GM19240 (cell line): Measurements from ENCODE around the gene MMP2.

Experiments used
- DNase-seq: peaks from one replicate; pipeline ENCODE4 v3.0.0; 2011; ENCODE audit warnings: low spot score; ENCODE audit not compliant: insufficient read length

The MMP2 gene

GRCh38 chr16:55469821-55470532 is 9.0 kb upstream of the MMP2 start:
- DNase-seq: no peak

- DNase-seq: no peak
Observed at GRCh38 chr16:55470533-55471371, 8.2 kb upstream of the MMP2 start.

- DNase-seq: no peak
Observed at GRCh38 chr16:55471448-55472097, 7.4 kb upstream of the MMP2 start.

DNA sequence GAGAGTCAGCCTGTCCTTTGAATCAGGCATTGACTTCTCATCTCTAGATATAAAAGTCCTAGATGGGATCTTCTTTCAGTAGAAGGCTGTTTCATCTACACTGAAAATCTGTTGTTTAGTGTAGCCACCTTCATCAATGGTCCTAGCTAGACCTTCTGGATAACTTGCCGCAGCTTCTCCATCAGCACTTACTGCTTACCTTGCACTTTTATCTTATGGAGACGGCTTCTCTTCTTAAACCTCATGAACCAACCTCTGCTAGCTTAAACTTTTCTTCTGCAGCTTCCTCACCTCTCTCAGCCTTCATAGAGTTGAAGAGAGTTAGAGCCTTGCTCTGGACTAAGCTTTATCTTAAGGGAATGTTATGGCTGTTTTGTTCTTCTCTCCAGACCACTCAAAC is 5.4 kb upstream of the MMP2 start:
- DNase-seq: no peak

DNA sequence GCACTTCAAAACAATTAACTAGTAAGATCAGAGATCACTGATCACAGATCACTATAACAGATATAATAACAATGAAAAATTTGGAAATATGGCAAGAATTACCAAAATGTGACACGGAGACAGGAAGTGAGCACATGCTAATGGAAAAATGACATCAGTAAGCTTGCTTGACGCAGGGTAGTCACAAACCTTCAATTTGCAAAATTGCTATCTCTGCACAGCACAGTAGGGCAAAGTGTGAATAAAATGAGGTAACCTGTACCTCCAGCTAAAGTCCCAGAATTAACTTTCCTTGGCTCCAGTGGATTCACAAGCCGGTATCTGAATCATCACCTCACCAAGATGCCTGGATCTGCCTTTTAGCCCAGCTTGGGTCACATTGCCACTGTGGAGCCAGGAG is 4.2 kb upstream of the MMP2 start:
- no peak for DNase-seq

- DNase-seq: no peak
Observed at GRCh38 chr16:55475919-55476318, 3.1 kb upstream of the MMP2 start.

GRCh38 chr16:55476625-55477533 is 2.1 kb upstream of the MMP2 start:
- DNase-seq: no peak

GRCh38 chr16:55477736-55478135 is 1.3 kb upstream of the MMP2 start:
- no peak for DNase-seq

GRCh38 chr16:55479430-55480140 is 587 bp downstream of the MMP2 start:
- no peak for DNase-seq

DNA sequence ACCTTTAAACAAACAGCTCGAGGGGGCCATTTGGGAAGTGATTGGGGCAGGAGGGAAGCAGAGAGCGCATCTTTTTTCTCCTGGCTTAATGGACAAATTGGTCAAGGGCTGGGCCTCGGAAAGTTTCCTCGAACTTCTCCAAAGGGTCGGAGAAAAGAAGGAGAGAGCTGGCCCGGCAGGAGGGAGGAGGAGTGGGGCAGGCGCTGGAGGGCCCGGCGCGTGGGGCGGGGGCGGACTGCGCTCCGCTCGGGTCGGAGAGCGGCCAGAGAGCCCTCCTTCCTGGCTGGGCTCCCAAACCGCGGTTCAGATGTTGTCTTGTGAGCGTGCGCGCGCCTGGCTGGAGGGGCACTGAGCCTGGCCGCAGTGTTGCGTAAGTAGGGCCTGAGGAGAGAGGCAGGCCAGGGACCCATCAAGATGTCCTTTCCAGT is 1.2 kb downstream of the MMP2 start:
- no peak for DNase-seq

DNA sequence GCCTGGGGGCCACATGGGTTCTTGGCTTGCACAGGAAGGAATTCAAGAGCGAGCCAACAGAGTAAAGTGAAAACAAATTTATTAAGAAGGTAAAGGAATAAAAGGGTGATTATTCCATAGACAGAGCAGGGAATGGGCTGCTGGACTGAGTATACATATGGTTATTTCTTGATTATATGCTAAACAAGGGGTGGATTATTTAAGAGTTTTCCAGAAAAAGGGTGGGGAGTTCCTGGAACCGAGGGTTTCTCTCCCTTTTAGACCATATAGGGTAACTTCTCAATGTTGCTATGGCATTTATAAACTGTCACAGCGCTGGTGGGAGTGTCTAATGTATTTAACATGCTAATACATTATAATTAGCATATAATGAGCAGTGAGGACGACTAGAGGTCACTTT is 2.0 kb downstream of the MMP2 start:
- no peak for DNase-seq

GRCh38 chr16:55482056-55482455 is 3.1 kb downstream of the MMP2 start:
- no peak for DNase-seq

DNA sequence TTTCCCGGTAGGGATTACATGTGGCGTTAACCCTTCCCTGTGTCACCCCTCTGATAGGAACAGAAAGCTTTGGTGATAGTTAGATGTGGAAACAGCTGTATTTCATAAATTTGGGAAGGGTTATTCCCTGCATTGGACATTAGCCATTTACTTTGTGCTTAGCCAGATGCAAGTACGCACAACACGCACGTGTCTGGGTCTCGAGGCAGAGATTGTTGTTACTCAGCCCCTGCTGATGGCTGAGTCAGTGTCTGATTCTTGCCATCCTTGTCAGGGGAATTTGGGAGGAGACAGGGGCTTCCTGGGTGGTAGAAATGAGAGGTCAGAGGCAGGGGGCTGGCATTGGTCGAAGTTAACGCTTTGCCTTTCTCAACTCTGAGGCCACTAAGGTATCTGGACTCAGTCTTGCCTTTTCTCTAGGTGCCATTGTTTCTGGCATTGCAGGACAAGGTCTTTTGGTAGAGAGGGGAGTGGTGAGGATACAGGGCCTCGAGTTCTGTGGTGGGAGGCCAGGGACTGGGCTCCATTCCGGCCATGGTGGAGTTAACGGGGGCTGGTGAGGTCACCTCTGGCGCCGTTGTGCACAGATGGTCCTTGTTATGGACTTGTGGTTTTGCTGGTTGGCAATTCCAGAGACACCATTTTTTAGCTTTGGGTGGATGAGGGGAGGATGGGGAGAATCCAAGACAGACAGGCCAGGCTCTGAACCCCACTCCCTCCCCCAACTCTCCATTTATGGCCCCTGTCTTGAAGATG is 8.2 kb downstream of the MMP2 start:
- no peak for DNase-seq

GRCh38 chr16:55488306-55488705 is 9.3 kb downstream of the MMP2 start:
- no peak for DNase-seq

- DNase-seq: no peak
Observed at GRCh38 chr16:55489119-55489955, 10.3 kb downstream of the MMP2 start.

GRCh38 chr16:55489956-55490265 is 10.9 kb downstream of the MMP2 start:
- DNase-seq: no peak

GRCh38 chr16:55490301-55490700 is 11.3 kb downstream of the MMP2 start:
- DNase-seq: no peak

- DNase-seq: no peak
Observed at GRCh38 chr16:55491691-55492090, 12.7 kb downstream of the MMP2 start.

DNA sequence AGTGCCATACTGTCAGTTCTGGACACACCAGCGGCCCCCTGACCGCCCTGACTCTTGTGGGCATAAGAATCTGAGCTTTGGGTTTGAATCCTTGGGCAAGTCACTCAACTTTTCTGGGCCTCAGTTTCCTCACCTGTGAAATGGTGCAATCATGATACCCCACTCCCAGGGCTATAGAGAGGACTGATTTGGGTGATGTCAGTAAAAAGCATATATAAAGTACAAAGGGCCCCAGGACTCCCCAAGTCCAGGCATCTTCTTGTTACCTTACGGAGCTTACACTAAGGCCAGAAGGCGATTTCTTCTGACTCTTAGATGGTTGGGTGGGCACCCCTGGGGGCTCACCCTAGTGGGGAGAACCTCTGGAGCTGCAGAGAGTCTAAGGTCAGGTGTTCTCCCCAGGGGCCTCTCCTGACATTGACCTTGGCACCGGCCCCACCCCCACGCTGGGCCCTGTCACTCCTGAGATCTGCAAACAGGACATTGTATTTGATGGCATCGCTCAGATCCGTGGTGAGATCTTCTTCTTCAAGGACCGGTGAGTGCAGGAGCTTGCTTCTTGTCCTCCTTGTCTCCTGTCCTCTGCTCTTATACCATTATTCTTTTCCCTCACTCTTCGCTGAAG is 13.9 kb downstream of the MMP2 start:
- DNase-seq: no peak
